RWPE1 (cell line): ENCODE measurements around the gene HOXA10.

ENCODE experiments used
- CTCF ChIA-PET: fragments of 350-600 bp; sonication (Branson Sonifier 250); formaldehyde crosslinking; extraction: SDS; loops from one replicate; lab custom pipeline; 2021; lab: Yijun Ruan, JAX
- POLR2A ChIA-PET: fragments of 400-600 bp; formaldehyde crosslinking; extraction: SDS; loops from one replicate; lab custom pipeline; 2020; ENCODE audit warnings: antibody characterized with exemption; ENCODE audit not compliant: low non-redundant PET; lab: Yijun Ruan, JAX
- DNase-seq: peaks from one replicate; pipeline ENCODE4 v3.0.0; 2012; ENCODE audit warnings: low spot score
- H3K27ac ChIP-seq: fragments of 450-650 bp; 2 replicates; pipeline ENCODE4 v1.5.1; 2017
- TF ChIP-seq, protein P1 (sequence below): fragments of 450-650 bp; conservative IDR thresholded peaks from 2 replicates; pipeline ENCODE4 v1.5.1; 2017; ENCODE audit warnings: low read depth, mild to moderate bottlenecking

Gene HOXA10

DNA sequence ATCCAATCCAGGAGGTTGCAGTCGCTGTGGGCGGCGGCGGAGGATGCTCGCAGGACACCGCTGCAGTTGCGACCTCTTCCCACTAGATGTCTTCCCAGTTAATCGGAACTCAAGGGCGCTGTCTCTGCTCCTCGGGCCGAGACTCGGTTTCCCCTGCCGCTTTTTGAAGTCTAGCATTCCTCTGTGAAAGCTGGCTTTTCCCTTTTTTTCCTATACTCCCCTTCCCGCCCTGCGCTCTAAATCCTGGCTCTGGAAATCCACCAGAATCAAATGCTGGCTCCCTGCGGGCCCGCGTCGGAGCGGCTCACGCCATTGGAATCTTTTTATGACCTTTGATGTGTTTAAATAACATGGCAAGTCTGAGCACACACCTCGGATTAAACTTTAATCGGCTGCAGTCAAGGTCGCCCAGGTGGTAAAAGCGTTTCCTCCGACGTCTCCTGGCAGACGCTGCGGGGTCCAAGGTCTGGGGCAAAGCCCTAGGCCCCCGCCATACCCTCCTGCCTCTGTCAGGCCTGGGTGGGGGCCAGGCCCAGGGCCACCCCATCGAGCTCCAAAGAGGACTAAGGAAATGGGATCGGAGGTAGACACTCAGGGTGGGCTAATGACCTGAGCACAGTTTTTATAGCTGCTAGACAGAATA, 36.4 kb upstream of the HOXA10 start:
- no peak overlapping the region; the same call in 1 of the 2 replicates for H3K27ac ChIP-seq
- POLR2A ChIA-PET = no interaction called here
- TF ChIP-seq, protein P1, sequence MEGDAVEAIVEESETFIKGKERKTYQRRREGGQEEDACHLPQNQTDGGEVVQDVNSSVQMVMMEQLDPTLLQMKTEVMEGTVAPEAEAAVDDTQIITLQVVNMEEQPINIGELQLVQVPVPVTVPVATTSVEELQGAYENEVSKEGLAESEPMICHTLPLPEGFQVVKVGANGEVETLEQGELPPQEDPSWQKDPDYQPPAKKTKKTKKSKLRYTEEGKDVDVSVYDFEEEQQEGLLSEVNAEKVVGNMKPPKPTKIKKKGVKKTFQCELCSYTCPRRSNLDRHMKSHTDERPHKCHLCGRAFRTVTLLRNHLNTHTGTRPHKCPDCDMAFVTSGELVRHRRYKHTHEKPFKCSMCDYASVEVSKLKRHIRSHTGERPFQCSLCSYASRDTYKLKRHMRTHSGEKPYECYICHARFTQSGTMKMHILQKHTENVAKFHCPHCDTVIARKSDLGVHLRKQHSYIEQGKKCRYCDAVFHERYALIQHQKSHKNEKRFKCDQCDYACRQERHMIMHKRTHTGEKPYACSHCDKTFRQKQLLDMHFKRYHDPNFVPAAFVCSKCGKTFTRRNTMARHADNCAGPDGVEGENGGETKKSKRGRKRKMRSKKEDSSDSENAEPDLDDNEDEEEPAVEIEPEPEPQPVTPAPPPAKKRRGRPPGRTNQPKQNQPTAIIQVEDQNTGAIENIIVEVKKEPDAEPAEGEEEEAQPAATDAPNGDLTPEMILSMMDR = peak; percentile 87
- CTCF ChIA-PET = interaction anchor here (0.6 to 1.2 kb wide), 5 partner anchors 207 to 709 kb away, joined by 3 to 5 read pairs (median 4); no protein-coding TSS in a partner anchor
- DNase-seq = no peak

DNA sequence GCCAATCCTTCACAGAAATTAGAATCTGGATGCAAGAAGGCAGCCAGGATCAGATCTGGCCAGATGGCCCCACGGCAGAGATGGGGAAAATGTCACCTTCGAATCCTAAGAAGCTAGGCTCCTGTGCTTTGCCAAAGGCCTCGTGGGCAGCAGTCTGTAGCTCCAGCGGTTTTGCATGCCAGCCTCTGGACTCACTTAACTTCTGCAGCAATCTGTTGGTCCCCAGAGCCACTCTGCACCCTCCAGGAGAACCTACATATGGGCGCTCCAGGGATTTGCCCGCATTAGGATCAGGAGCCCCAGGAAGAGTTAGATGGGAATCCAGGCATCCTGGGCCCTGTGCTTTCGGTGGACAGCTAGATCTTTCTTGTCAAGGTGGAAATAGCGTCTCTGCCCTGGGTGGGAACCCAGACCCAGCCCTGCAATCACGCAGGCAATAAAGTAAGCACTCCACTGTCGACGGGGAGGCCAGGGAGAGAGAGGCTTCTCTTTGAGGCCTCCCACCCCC, 35.9 kb upstream of the HOXA10 start:
- POLR2A ChIA-PET = no interaction called here
- no peak for DNase-seq
- CTCF ChIA-PET = interaction anchor here (0.7 to 1.1 kb wide), 2 partner anchors 364 to 372 kb away, joined by 3 to 5 read pairs; no protein-coding TSS in a partner anchor
- TF ChIP-seq, protein P1 = no peak
- H3K27ac ChIP-seq = no peak overlapping the region

DNA sequence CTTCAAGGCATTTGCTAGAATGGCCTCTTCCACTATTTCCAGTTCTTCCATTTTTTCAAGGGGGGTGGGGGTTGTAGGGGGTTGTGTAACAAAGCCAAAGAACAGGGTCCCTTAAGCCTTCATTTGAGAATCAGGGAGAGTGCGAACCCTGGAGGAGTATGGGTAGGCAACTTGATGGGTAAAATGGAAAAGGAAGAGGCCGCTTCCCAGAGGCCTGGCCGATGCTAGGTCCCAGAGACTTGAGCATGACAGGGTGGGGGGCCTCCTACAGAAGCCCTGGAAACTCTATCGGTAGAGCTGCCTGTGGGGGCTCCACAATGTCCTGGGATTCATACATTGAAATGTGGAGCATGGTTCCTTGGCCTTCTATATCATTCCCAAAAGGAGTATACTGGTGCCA, 34.9 kb upstream of the HOXA10 start:
- H3K27ac ChIP-seq = no peak overlapping the region
- CTCF ChIA-PET = no interaction called here
- no peak for DNase-seq
- POLR2A ChIA-PET = interaction anchor here (0.6 kb wide), 1 partner anchor 8 kb away, joined by 4 read pairs; no protein-coding TSS in a partner anchor
- TF ChIP-seq, protein P1 = no peak

DNA sequence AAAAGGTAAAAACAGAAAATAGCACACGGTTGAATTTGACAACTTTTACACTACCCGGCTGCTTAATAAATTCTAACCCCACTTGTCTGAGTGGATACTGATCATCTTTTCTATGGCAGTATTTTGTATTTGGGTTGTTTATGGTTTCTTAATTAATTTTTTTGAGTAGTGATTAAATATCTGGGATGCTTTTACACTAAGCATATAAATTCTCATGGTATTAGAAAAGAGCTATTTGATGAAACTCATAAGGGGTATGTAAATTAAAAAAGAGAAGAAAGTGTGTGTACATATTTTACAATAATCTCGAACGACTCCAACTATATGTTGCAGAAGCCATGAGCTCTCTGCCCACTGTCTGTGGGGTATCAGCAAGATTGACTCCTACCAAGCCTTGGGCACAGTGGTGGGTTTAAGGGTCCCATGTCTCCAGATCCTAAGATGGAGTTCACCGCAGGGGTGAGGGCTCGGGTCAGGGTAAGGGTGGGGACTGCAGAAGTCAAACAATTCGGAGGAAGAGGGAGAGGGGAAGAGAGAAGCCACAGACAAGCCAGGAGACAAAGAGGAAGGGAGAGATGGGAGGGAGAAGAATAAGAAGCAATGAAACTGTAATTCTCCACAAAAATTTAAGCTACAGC, 33.3 kb upstream of the HOXA10 start:
- DNase-seq = no peak
- TF ChIP-seq, protein P1 = no peak
- POLR2A ChIA-PET = no interaction called here
- H3K27ac ChIP-seq = no peak overlapping the region
- CTCF ChIA-PET = no interaction called here

DNA sequence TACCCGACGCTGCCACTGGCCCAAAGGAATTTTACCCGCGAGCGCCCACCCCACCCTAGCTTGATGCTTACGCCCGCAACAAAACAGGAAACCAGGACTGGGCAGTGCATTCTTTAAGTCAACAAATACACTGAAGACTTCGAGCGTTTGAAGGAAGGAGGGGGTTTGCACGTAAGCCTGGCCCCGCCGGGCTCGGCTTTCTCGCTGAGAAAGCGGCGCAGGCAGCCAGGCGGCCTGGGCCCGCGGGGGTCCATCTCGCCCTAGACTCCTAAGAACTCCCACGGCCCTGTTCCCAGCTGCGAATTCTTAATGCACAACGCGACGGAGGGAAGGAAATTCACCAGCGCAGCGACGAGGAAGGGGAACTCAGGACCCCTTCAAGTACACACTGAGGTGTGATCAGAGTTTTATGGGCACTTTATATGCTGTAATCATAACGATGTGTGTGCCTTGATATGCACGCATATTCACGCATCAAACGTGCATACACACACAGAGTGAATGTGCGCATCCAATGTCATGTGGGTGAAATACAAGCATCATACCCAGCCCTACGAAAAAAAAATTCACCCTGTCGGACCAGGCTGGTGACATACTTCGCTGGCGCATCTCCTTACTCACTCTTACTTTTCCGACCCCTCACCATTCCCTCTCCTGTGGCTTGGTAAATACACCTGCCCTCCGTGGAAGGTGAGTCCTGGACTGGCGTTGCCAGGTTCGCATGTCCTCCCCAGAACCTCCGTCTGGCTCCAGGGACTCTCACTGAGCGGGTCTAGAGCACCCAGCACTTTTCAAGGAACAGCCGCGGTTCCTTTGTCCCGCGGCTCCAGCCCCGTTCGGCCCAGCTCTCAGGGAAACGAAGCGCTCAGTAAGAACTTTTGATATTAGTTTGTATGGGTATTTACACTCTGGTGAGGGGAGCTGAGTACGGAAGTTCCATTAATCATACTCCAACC, 31.5 kb upstream of the HOXA10 start:
- POLR2A ChIA-PET = no interaction called here
- no peak for DNase-seq
- TF ChIP-seq, protein P1 = no peak
- CTCF ChIA-PET = no interaction called here
- H3K27ac ChIP-seq = peak overlapping the region; percentile 43

DNA sequence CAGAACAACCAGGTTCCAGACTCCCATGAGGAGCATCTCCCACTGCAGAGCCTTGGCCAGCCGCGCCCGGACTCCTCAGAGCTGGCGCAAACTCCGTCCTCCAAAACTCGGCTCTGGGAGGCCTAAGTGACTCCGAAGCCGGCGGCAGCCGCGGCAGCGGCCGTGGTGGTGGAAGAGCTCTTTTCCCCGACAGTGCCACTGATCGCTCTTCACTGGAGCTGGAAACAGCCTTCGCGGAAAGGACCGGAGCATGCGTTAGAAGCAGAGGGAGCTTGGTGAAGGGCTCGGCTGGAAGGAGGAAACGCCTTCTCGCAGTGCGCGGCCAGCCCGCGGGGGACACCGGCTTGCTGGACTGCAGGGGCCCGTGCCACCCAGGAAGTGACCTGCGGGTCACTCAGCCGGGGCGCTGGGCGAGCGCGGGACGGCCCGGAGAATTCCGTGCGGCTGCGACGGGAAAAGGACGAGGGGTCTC, 30.8 kb upstream of the HOXA10 start:
- H3K27ac ChIP-seq = peak overlapping the region; percentile 43
- DNase-seq = no peak
- TF ChIP-seq, protein P1 = no peak
- POLR2A ChIA-PET = no interaction called here
- CTCF ChIA-PET = no interaction called here
